Activated CD4-positive, alpha-beta T cell treated with anti-CD3 and anti-CD28 coated beads for 1 hour (primary cell): Measurements from ENCODE around the gene GSAP.
A peak's percentile ranks its signal among the peaks of the same experiment; 100 is the strongest.

Experiments
- DNase-seq: peaks from one replicate; pipeline ENCODE4 v3.0.0-alpha.2; 2020

GSAP gene

GRCh38 chr7:77434570-77435275 is 18.6 kb upstream of the GSAP start:
- DNase-seq = no peak

DNA sequence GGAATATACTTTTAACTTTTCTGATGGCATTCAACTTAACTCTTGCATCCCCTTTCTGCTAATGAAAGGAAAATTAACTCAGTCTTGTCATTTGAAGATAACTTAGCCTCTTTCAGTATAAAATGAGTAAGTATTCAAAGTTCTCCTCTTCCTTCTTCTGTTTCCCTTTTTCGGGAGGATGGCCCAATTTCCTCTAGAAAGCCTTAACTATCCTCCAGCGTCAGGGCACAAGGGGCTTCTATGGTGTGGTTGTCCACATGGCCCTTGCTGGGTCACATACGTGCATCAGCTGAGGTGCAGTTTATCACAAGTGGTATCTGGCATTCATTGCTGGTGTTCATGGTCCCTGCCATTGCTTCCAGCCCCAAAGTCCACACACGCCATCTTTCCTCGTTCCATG is 17.8 kb upstream of the GSAP start:
- DNase-seq = no peak

- no peak for DNase-seq
Measured at GRCh38 chr7:77430927-77431326, 14.8 kb upstream of the GSAP start.

GRCh38 chr7:77428777-77429231 is 12.7 kb upstream of the GSAP start:
- DNase-seq = no peak

DNA sequence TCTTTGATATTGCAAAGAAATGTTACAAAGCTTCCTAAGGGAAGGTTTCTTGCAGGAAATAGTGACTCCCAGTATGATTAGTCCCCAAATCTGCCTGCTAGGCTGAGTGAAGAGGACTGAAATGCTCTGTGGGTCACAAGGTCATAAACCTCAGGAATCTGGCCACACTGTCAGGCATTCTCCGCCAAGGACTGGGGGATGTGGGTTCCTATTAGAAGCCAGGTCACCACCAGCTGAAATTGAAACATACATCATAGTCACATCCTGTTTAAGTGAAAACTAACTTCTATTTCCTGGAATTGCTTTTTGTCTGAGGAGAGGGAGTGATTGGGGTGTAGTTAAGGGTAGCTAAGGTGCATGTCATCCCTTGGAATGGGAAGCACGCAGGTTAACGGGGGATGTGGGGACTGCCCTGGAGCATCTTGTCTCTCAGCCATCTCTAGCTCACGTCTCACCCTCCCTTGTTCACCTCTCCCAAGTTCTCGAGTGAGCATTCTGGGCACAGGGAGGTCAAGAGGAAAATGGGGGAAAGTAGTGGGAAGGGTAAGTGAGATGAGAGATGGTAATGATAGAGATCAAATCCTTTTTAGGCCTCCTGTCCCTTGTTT is 12.0 kb upstream of the GSAP start:
- no peak for DNase-seq

- no peak for DNase-seq
Measured at GRCh38 chr7:77426521-77427051, 10.4 kb upstream of the GSAP start.

DNA sequence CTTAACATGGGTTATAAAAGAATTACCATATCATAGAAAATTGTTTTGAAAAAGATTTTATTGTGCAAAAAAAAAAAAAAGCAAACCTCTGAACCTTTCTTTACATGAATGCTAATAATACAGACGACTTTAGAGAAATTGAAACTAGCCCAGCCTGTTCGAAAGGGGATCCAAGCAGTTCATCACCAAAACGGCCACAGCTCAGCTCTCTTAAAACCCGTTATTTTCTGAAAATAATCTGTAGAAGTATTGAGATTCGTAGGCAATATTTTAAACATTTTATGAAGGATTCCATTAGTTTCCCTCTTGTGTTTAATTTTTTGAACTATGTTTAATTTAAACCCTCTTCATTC is 9.9 kb upstream of the GSAP start:
- DNase-seq = no peak

DNA sequence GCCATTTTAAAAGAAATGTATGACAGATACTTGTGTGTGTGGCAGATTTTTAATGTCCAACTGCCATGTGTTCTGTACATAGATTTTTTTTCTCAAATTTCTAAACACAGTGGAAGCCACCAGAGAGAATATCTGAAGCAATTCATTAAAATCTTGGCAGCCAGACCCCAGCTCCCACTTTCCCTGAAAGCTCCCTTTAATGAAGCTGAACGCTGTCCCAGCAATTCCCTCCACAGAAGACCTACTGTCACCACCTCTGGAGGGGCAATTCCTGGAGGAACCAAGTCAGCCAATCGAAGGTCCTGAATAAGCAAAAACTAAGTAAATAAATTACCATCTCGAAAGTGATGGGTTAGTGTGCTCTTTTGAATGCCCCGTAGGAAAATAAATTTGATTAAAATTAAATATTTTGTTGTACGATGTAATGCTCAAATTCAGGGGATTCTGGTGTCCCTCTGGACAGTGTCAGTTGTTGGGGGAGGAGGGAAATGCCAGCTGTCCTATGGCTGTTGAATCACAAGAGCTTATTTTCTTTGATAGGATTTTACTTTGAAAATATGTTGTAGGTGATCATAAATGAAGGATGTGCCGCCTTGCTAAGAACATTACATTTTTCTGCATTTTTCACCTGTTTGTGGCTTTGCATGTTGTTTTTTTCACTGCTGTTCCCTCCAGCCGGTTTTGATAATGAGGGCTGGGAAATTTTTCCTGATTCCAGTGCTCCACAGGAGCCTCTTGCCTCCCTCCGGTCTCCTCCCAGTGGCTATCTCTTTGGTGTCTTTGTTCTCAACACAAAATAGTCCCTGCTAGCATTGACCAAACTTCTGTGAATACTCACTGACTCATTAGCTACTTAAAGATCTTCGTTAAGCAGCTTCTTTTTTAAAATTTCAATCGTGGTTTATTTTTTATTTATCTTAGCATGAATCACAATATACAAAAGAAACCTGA is 9.2 kb upstream of the GSAP start:
- no peak for DNase-seq

DNA sequence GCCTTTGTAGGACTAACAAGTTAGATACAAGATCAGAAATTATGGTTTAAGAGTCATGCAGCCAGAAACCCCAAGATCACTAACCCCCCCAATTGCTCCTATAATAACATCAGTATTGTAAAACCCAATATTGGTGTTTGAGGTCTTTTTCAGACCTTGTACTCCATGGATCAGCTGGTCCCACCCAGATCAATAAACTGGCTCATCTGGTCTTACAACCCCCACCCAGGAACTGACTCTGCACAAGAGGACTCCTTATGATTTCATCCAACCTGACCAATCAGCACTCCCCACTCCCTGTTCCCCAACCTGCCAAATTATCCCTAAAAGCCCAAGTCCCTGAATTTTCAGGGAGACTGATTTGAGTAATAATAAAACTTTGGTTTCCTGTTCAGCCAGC is 6.4 kb upstream of the GSAP start:
- no peak for DNase-seq

DNA sequence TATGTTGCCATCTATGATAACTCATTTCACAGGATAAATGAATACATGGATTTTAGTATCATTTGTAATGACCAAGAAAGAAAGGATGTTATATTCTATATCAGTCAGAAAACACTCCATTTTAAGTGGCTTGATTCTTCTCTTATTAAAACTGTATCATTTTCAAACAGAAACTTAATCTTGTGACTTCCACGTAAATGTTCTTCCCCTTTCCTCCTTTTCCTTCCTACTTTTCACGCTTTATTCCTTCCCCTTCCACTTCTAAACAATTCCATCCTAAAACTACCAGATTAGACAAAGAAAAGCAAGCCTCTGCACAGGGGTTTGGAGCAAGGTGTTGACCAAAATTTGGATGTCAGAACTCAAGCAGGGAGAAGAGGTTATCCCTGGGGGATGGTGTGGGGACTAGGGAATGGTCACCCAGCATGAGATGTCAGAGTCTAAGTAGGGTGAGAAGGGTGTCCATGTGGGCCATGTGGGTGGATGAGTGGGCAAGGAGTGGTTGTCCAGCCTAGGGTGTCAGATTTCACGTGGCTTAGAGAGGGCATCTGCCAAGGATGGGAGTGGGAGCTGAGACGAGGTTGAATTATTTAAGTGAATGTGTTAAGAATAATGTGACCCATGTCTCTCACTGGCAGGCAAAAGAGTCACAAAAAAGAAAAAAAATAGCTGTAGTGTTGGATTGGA is 5.0 kb upstream of the GSAP start:
- DNase-seq = no peak

- DNase-seq = no peak
Measured at GRCh38 chr7:77420438-77420837, 4.3 kb upstream of the GSAP start.

DNA sequence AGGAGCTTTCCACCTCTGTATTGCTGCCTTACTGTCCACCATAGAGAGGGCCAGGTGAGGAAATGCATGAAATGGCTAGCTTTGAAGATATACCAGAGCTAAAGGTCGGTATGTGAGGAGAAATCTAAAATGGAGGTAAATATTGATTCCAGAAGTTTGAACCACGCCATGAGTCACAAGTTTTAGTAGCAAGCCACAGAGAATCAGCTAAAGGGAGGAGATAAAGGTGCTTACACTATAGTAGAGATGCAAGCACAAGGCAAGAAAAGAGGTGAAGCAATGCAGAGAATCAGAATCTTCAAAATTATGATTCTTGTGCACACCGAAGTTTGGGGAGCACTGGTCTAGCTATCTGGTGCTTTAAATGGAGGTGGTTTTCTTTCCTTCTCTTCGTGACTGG is 3.0 kb upstream of the GSAP start:
- no peak for DNase-seq

GRCh38 chr7:77417801-77418200 is 1.7 kb upstream of the GSAP start:
- no peak for DNase-seq

GRCh38 chr7:77416621-77417371 is 647 bp upstream of the GSAP start:
- no peak for DNase-seq

DNA sequence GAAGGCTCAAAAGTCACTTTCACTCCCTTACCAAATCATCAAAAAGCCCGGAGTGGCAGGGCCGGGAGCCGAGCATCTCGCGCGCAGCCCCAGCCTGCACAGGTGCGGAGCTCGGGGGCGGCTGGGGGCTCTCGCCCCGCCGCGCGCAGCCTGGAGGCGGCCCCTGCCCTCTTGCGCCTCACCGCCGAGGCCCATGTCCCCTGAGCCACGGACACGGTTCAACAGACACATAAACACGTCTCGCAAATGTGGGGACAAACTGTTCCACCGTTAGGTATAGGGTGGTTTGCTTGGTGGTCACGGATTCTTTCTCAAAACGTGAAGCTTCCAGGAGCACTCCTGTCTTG is 700 bp downstream of the GSAP start:
- DNase-seq = peak; percentile 10

- DNase-seq = no peak
Measured at GRCh38 chr7:77413861-77414424, 2.2 kb downstream of the GSAP start.

GRCh38 chr7:77413128-77413527 is 3.0 kb downstream of the GSAP start:
- no peak for DNase-seq

- DNase-seq = no peak
Measured at GRCh38 chr7:77409739-77410547, 6.2 kb downstream of the GSAP start.

GRCh38 chr7:77409005-77409738 is 7.0 kb downstream of the GSAP start:
- DNase-seq = no peak

DNA sequence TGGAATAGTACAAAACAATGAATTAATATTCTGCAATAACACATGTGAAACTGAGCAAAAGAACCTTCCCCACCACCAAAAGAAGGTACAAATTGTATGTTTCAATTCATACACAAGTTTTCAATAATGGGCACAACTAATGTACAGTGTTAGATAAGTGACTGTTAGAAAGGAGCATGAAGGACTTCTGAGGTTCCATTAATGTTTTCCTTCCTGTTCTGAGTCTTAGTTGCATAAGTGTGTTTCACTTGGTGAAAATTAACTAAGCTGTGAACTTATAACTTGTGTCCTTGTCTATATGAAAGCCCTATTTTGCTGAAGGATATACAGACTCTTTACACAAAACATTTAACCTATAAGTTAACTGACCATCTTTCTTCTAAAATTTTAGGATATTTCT is 8.2 kb downstream of the GSAP start:
- DNase-seq = no peak
